AG04450 (cell line): Measurements from ENCODE around the gene EEF1AKMT4. TPM values are rescaled to one million over a fixed set of nuclear protein-coding genes. Genes with fewer than 3 reads are reported as not detected.

Source experiments
- CTCF ChIA-PET: fragments of 300-600, 350-600 bp; formaldehyde crosslinking; extraction: SDS; loops from one replicate; lab custom pipeline; 2022; ENCODE audit warnings: antibody characterized with exemption, inconsistent platforms; lab: Charles Lee
- POLR2A ChIA-PET: fragments of 350-600 bp; formaldehyde crosslinking; extraction: SDS; loops from one replicate; lab custom pipeline; 2021; ENCODE audit warnings: antibody characterized with exemption, inconsistent platforms; lab: Yijun Ruan, JAX
- DNase-seq: peaks from one replicate; pipeline ENCODE4 v3.0.0-alpha.2; 2011; ENCODE audit warnings: low read depth, low spot score
- H3K27ac ChIP-seq: one replicate; pipeline ENCODE4 v1.5.1; 2012; ENCODE audit warnings: low read depth, low read length, control low read depth
- H3K27me3 ChIP-seq: one replicate; pipeline ENCODE4 v1.6.0; 2012; ENCODE audit warnings: low read length; ENCODE audit not compliant: control insufficient read depth, insufficient read depth
- H3K4me3 ChIP-seq: 2 replicates; pipeline ENCODE4 v1.5.1; 2011; ENCODE audit warnings: mild to moderate bottlenecking, low read depth, low read length, control low read depth
- H3K9me3 ChIP-seq: 2 replicates; pipeline ENCODE4 v1.5.1; 2012; ENCODE audit warnings: low read length; ENCODE audit not compliant: control insufficient read depth, insufficient read depth
- CTCF ChIP-seq: IDR thresholded peaks from 2 replicates; pipeline ENCODE4 v1.5.1; 2011; ENCODE audit warnings: low read depth, low read length, control low read depth, inconsistent platforms
- polyA plus RNA-seq: library from polyadenylated mRNA; depleted of rRNA; stranded (reverse); fragments of >200 nt; gene quantifications from 2 replicates; pipeline ENCODE4 v1.2.3, GENCODE V29; 2011

EEF1AKMT4 gene
- polyA plus RNA-seq, 1 experiment = 3.2 TPM

- ChIA-PET POLR2A (interaction anchor here (0.7 kb wide), 1 partner anchor 39 kb away, joined by 4 read pairs; no protein-coding TSS in a partner anchor), CTCF (interaction anchor here (0.8 kb wide), 1 partner anchor 17 kb away, joined by 4 read pairs; no protein-coding TSS in a partner anchor)
These were observed 38.2 kb upstream of the EEF1AKMT4 start for GRCh38 chr3:184211297-184211696.

GRCh38 chr3:184211718-184212117 lies 37.8 kb upstream of the EEF1AKMT4 start:
- CTCF ChIA-PET = interaction anchor here (0.6 to 0.8 kb wide), 2 partner anchors 16 to 210 kb away, joined by 4 read pairs; no protein-coding TSS in a partner anchor
- no peak overlapping the region for H3K27ac ChIP-seq
- H3K27me3 ChIP-seq = peaks cover 12% of the 10 kb centered on the region
- POLR2A ChIA-PET = interaction anchor here (0.7 kb wide), 1 partner anchor 38 kb away, joined by 4 read pairs; no protein-coding TSS in a partner anchor
- no peak for DNase-seq
- no peaks in the 10 kb centered on the region for H3K9me3 ChIP-seq
- H3K4me3 ChIP-seq = no peak overlapping the region
- no peak for TF ChIP-seq CTCF

More at GRCh38 chr3:184211297-184211696, 38.2 kb upstream of the EEF1AKMT4 start:
- Histone ChIP-seq H3K4me3 (no peak overlapping the region), H3K27me3 (peaks cover 15% of the 10 kb centered on the region), H3K27ac (no peak overlapping the region), H3K9me3 (no peaks in the 10 kb centered on the region)
- no peak for TF ChIP-seq CTCF
- DNase-seq = no peak

GRCh38 chr3:184218814-184219213 lies 30.7 kb upstream of the EEF1AKMT4 start:
- POLR2A ChIA-PET = no interaction called here
- H3K27me3 ChIP-seq = peaks cover 13% of the 10 kb centered on the region
- no peak overlapping the region for H3K27ac ChIP-seq
- TF ChIP-seq CTCF = no peak
- H3K9me3 ChIP-seq = no peaks in the 10 kb centered on the region
- no peak for DNase-seq
- CTCF ChIA-PET = no interaction called here
- H3K4me3 ChIP-seq = no peak overlapping the region

- ChIA-PET CTCF (interaction anchor here (0.7 kb wide), 1 partner anchor 43 kb away, joined by 5 read pairs; no protein-coding TSS in a partner anchor), POLR2A (interaction anchor here (0.6 kb wide), 1 partner anchor 242 kb away, joined by 4 read pairs; no protein-coding TSS in a partner anchor)
- Histone ChIP-seq H3K27me3 (peaks cover 15% of the 10 kb centered on the region), H3K9me3 (no peaks in the 10 kb centered on the region), H3K27ac (no peak overlapping the region), H3K4me3 (no peak overlapping the region)
- TF ChIP-seq CTCF = no peak
- no peak for DNase-seq
These were observed 27.0 kb upstream of the EEF1AKMT4 start for GRCh38 chr3:184222521-184222920.

- POLR2A ChIA-PET = no interaction called here
- no peak for TF ChIP-seq CTCF
These were observed 25.5 kb upstream of the EEF1AKMT4 start for GRCh38 chr3:184223946-184224345.

More at GRCh38 chr3:184223946-184224345, 25.5 kb upstream of the EEF1AKMT4 start:
- Histone ChIP-seq H3K27me3 (peaks cover 25% of the 10 kb centered on the region), H3K4me3 (no peak overlapping the region), H3K27ac (no peak overlapping the region), H3K9me3 (no peaks in the 10 kb centered on the region)
- DNase-seq = no peak
- CTCF ChIA-PET = no interaction called here
